ENCODE data around the gene RNF26.

Gene RNF26

GRCh38 chr11:119366690-119367620 is 32.6 kb downstream of the RNF26 start:
- no peaks in the 10 kb centered on the region for H3K79me2 ChIP-seq (ENCODE audit: insufficient read depth, low read length)
- H3K9ac ChIP-seq (ENCODE audit: low read length): peak overlapping the region; percentile 53; the same call in 1 of the 2 replicates
- peak overlapping the region; percentile 40; the same call in 1 of the 2 replicates for H3K4me2 ChIP-seq (ENCODE audit: low read length)
- no peaks in the 10 kb centered on the region for H3K9me3 ChIP-seq (ENCODE audit: low read length)
- no peak overlapping the region for H3K4me3 ChIP-seq (ENCODE audit: low read depth, low read length, poor library complexity, severe bottlenecking)
- H3K27me3 ChIP-seq (ENCODE audit: insufficient read depth, low read length): no peaks in the 10 kb centered on the region
- no peaks in the 10 kb centered on the region for H3K36me3 ChIP-seq (ENCODE audit: insufficient read depth, low read length)
- no peak for TF ChIP-seq CTCF (IDR thresholded peaks at IDR 0.05; ENCODE audit: low read length)
- no peak for TF ChIP-seq EZH2 (IDR thresholded peaks at IDR 0.05; ENCODE audit: borderline replicate concordance, low read length)
- H4K20me1 ChIP-seq (ENCODE audit: insufficient read depth, low read length): no peaks in the 10 kb centered on the region
- H2AFZ ChIP-seq (ENCODE audit: low read length): no peak overlapping the region
- peaks cover 90% of the 10 kb centered on the region for H3K4me1 ChIP-seq (ENCODE audit: insufficient read depth, low read length, severe bottlenecking)
- no peaks in the 10 kb centered on the region for H3K9me2 ChIP-seq (ENCODE audit: low read depth, low read length)
- H3F3A ChIP-seq (ENCODE audit: insufficient read depth, low read length): no peaks in the 10 kb centered on the region
- peak overlapping the region; percentile 94 for H3K27ac ChIP-seq (ENCODE audit: low read depth, low read length, poor library complexity, severe bottlenecking)

- H3K4me3 ChIP-seq (ENCODE audit: low read depth, low read length, poor library complexity, severe bottlenecking): no peak overlapping the region
- H3K27me3 ChIP-seq (ENCODE audit: insufficient read depth, low read length): no peaks in the 10 kb centered on the region
- no peaks in the 10 kb centered on the region for H3K9me3 ChIP-seq (ENCODE audit: low read length)
- no peak overlapping the region for H2AFZ ChIP-seq (ENCODE audit: low read length)
- H4K20me1 ChIP-seq (ENCODE audit: insufficient read depth, low read length): no peaks in the 10 kb centered on the region
- peaks cover 83% of the 10 kb centered on the region for H3K4me1 ChIP-seq (ENCODE audit: insufficient read depth, low read length, severe bottlenecking)
- H3K4me2 ChIP-seq (ENCODE audit: low read length): peak overlapping the region; percentile 40; the same call in 1 of the 2 replicates
- H3K9ac ChIP-seq (ENCODE audit: low read length): peak overlapping the region; percentile 53; the same call in 1 of the 2 replicates
- H3K79me2 ChIP-seq (ENCODE audit: insufficient read depth, low read length): no peaks in the 10 kb centered on the region
- H3K9me2 ChIP-seq (ENCODE audit: low read depth, low read length): no peaks in the 10 kb centered on the region
- peak overlapping the region; percentile 94 for H3K27ac ChIP-seq (ENCODE audit: low read depth, low read length, poor library complexity, severe bottlenecking)
- H3K36me3 ChIP-seq (ENCODE audit: insufficient read depth, low read length): no peaks in the 10 kb centered on the region
- no peaks in the 10 kb centered on the region for H3F3A ChIP-seq (ENCODE audit: insufficient read depth, low read length)
- TF ChIP-seq EZH2 (IDR thresholded peaks at IDR 0.05; ENCODE audit: borderline replicate concordance, low read length) (no peak), CTCF (IDR thresholded peaks at IDR 0.05; ENCODE audit: low read length) (no peak)
These were observed 33.4 kb downstream of the RNF26 start for GRCh38 chr11:119367661-119368120.

GRCh38 chr11:119368121-119369034 is 34.1 kb downstream of the RNF26 start:
- Histone ChIP-seq H3K4me3 (ENCODE audit: low read depth, low read length, poor library complexity, severe bottlenecking) (no peak overlapping the region), H3F3A (ENCODE audit: insufficient read depth, low read length) (no peaks in the 10 kb centered on the region), H2AFZ (ENCODE audit: low read length) (no peak overlapping the region), H3K9me3 (ENCODE audit: low read length) (no peaks in the 10 kb centered on the region), H3K27ac (ENCODE audit: low read depth, low read length, poor library complexity, severe bottlenecking) (peak overlapping the region; percentile 94), H3K9ac (ENCODE audit: low read length) (peak overlapping the region; percentile 53; the same call in 1 of the 2 replicates), H3K9me2 (ENCODE audit: low read depth, low read length) (no peaks in the 10 kb centered on the region), H3K79me2 (ENCODE audit: insufficient read depth, low read length) (no peaks in the 10 kb centered on the region), H3K36me3 (ENCODE audit: insufficient read depth, low read length) (no peaks in the 10 kb centered on the region), H4K20me1 (ENCODE audit: insufficient read depth, low read length) (no peaks in the 10 kb centered on the region), H3K4me2 (ENCODE audit: low read length) (peak overlapping the region; percentile 39; the same call in 1 of the 2 replicates), H3K27me3 (ENCODE audit: insufficient read depth, low read length) (no peaks in the 10 kb centered on the region), H3K4me1 (ENCODE audit: insufficient read depth, low read length, severe bottlenecking) (peaks cover 77% of the 10 kb centered on the region)
- TF ChIP-seq EZH2 (IDR thresholded peaks at IDR 0.05; ENCODE audit: borderline replicate concordance, low read length): no peak
- TF ChIP-seq CTCF (IDR thresholded peaks at IDR 0.05; ENCODE audit: low read length): no peak

Measured in OCI-LY1 (cell line).